Psoas muscle (tissue), 8 donors: ENCODE results near the gene AP5B1. TPM values are rescaled to one million over a fixed set of nuclear protein-coding genes. Genes with fewer than 3 reads are reported as not detected.

Experiments used
- ATAC-seq, 4 donors: fragments of 200-7000 bp; cut with Tn5 transposase; one replicate each; pipeline ENCODE4 v1.9.1; 2020; ENCODE audit warnings: moderate library complexity in 3 of 4, mild to moderate bottlenecking in 2 of 4
- DNase-seq, 2 donors: peaks; one replicate each; pipeline ENCODE4 v3.0.0-alpha.2; 2020
- H3K27ac ChIP-seq: fragments of 200-600 bp; one replicate; pipeline ENCODE4 v1.8.0; 2022
- H3K27me3 ChIP-seq, 3 donors: fragments of 200-600 bp in 1 of 3; one replicate each; pipeline versions ENCODE4 v1.6.1 to v1.8.0; 2013 to 2022; ENCODE audit warnings: low read length in 2 of 3, mild to moderate bottlenecking in 2 of 3, moderate library complexity in 1 of 3; ENCODE audit not compliant: insufficient read depth in 3 of 3
- H3K36me3 ChIP-seq, 2 donors: fragments of 200-600 bp in 1 of 2; one replicate each; pipeline versions ENCODE4 v1.6.1 to v1.8.0; 2013 to 2022; ENCODE audit warnings: low read depth in 1 of 2, mild to moderate bottlenecking in 1 of 2, moderate library complexity in 1 of 2; ENCODE audit not compliant: insufficient read depth in 1 of 2
- H3K4me1 ChIP-seq: fragments of 200-600 bp; one replicate; pipeline ENCODE4 v1.8.0; 2022
- H3K4me3 ChIP-seq: fragments of 200-600 bp; one replicate; pipeline ENCODE4 v1.8.0; 2022; ENCODE audit warnings: mild to moderate bottlenecking
- H3K9me3 ChIP-seq: fragments of 200-600 bp; one replicate; pipeline ENCODE4 v1.8.0; 2022
- CTCF ChIP-seq: fragments of 200-600 bp; IDR thresholded peaks from one replicate; pipeline ENCODE4 v1.8.0; 2022; ENCODE audit warnings: antibody characterized with exemption
- WGBS, 3 donors: extraction: QIAGEN DNeasy Blood & Tissue Kit; methylation state at CpG; one replicate each; pipeline versions ENCODE4 v1.1.6 to v1.1.7; 2013; 5-methylcytosine and 5-hydroxymethylcytosine counted together
- intact Hi-C, 2 donors: fragments of 100-400 bp; cut with DNase I; formaldehyde crosslinking; loops; one replicate each; pipeline versions ENCODE4 v1.11.0 to v1.14.2; 2022
- polyA plus RNA-seq, 3 donors: library from polyadenylated mRNA; stranded (reverse); fragments of 200-250 nt; gene quantifications; one replicate each; pipeline ENCODE4 v1.2.3, GENCODE V29; 2013
- total RNA-seq, 4 donors: library from RNA; stranded (reverse); fragmentation: NEBNext Ultra II Directional in 2 of 4; extraction: Animal tissue kit (Norgen Biotek cat#: 25700) in 2 of 4; gene quantifications; one replicate each; pipeline versions ENCODE4 v1.2.1 to v1.2.4, GENCODE V29; 2021 to 2023
- donor health status: healthy with polysubstance abuse.
- donor health status: DM: no; HTN: no; CAD: no; lungs with moderate emphysema.
- donor health status: Bipolar disorder and iron deficiency.
- donor health status: healthy.
- donor health status: DM: yes; HTN: yes; CAD: no.
- donor health status: DM: no; HTN: no; CAD: no.
- donor health status: DM: no; HTN: no; CAD: no.
- donor health status: DM: yes; HTN: yes; CAD: no.

The AP5B1 gene
- total and polyA plus RNA-seq, 7 donors: 6.1 to 20.5 (median 9.2) TPM

GRCh38 chr11:65810046-65810868, 29.5 kb upstream of the AP5B1 start:
- WGBS, 3 donors: 76 to 81% (median 79%) methylated on average over 23 of the region's 23 CpGs
- H3K9me3 ChIP-seq: no peaks in the 10 kb centered on the region
- DNase-seq (no peak), ATAC-seq (peak; percentile 58 to 87 (median 72))
- H3K4me3 ChIP-seq: no peak overlapping the region
- TF ChIP-seq CTCF: no peak
- no peak overlapping the region for H3K27ac ChIP-seq
- H3K4me1 ChIP-seq: no peaks in the 10 kb centered on the region
- no peaks in the 10 kb centered on the region for H3K36me3 ChIP-seq
- peaks cover 0 to 47% (median 0%) of the 10 kb centered on the region in 3 donors for H3K27me3 ChIP-seq
- intact Hi-C loops: no loop called here

GRCh38 chr11:65809496-65809895, 28.7 kb upstream of the AP5B1 start:
- no peak for DNase-seq
- Histone ChIP-seq H3K9me3 (no peaks in the 10 kb centered on the region), H3K36me3 (no peaks in the 10 kb centered on the region), H3K27ac (no peak overlapping the region), H3K27me3 (peaks cover 0 to 55% (median 0%) of the 10 kb centered on the region in 3 donors), H3K4me3 (no peak overlapping the region), H3K4me1 (no peaks in the 10 kb centered on the region)
- ATAC-seq: no peak
- 74 to 77% (median 74%) methylated on average over 9 of the region's 9 CpGs for WGBS, 3 donors
- TF ChIP-seq CTCF: no peak
- intact Hi-C loops: no loop called here

GRCh38 chr11:65808744-65809341, 28.1 kb upstream of the AP5B1 start:
- no peak for ATAC-seq
- no peaks in the 10 kb centered on the region for H3K4me1 ChIP-seq
- intact Hi-C loops: no loop called here
- no peaks in the 10 kb centered on the region for H3K36me3 ChIP-seq
- TF ChIP-seq CTCF: no peak
- no peak for DNase-seq
- H3K4me3 ChIP-seq: no peak overlapping the region
- WGBS, 3 donors: 66 to 68% (median 66%) methylated on average over 20 of the region's 20 CpGs
- H3K9me3 ChIP-seq: no peaks in the 10 kb centered on the region
- H3K27ac ChIP-seq: no peak overlapping the region
- peaks cover 0 to 61% (median 5%) of the 10 kb centered on the region in 3 donors for H3K27me3 ChIP-seq

- Histone ChIP-seq H3K36me3 (no peaks in the 10 kb centered on the region), H3K4me3 (no peak overlapping the region), H3K27me3 (peaks cover 0 to 77% (median 9%) of the 10 kb centered on the region in 3 donors), H3K9me3 (no peaks in the 10 kb centered on the region), H3K4me1 (no peaks in the 10 kb centered on the region), H3K27ac (no peak overlapping the region)
- TF ChIP-seq CTCF: no peak
- intact Hi-C loops: no loop called here
- ATAC-seq (no peak), DNase-seq (no peak)
- 22 to 33% (median 28%) methylated on average over 6 of the region's 6 CpGs for WGBS, 3 donors
These were observed 26.2 kb upstream of the AP5B1 start for GRCh38 chr11:65806979-65807378.
